Daoy (cell line): ENCODE measurements around the gene FAM219A. TPM values are rescaled to one million over a fixed set of nuclear protein-coding genes. Genes with fewer than 3 reads are reported as not detected.
"Not testable (repeated sequence)": the region's sequence is repeated elsewhere in the genome, so short reads cannot be mapped to it uniquely, and the experiment has no call there.

Experiments
- DNase-seq: peaks from one replicate; pipeline ENCODE4 v3.0.0-alpha.2; 2015; ENCODE audit warnings: low read depth
- total RNA-seq: library from RNA; depleted of rRNA; stranded (reverse); fragments of >200 nt; shearing (Covaris generic); gene quantifications from 2 replicates; pipeline ENCODE4 v1.2.3, GENCODE V29; 2014

The FAM219A gene
- total RNA-seq, 1 experiment from 2014 or later = 14.9 TPM

DNA sequence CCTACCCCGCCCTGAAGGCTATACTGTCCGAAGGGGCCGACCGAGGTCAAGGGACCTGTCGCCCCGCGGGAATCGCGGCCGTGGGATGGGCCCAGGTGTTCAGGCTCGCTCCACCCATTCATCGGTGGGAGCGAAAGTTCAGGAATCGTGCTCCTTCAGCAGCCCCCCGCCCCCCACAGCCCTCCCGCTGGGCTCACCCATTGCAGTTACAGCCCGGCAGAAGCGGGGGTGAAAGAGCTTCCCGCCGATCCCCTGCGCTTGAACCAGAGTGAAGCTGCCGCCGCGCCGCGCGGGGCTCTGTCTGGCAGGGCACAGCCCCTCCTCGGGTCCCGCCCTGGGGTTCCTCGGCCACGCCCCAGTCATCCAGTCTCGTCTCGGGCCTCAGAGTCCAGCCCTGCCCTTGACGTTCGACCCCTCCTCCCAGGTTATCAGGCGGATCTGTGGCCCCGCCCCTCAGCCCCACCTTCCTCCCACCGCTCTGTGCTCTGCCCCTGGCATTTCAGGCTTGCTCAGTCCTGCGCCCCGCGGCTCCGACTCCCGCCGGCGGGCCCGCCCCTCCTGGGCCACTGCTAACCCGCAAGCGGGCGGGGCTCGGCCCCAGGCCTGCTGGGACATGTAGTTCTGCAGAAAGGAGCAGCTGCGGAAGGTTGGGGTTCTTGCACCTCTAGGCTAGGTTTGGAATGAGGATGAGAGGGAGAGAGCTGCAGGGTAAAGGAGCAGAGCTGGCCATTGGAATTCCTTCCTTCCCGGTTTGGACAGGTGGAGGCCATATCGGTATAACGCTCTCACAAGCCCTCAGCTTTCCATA lies 81.6 kb downstream of the FAM219A start, which contains the start of gene MYORG:
Gene MYORG (minus strand): TSS at position 303 of the 808 bp plus-strand sequence. CDS start 3,955 bp downstream, outside the sequence.
- peak; percentile 99 for DNase-seq

DNA sequence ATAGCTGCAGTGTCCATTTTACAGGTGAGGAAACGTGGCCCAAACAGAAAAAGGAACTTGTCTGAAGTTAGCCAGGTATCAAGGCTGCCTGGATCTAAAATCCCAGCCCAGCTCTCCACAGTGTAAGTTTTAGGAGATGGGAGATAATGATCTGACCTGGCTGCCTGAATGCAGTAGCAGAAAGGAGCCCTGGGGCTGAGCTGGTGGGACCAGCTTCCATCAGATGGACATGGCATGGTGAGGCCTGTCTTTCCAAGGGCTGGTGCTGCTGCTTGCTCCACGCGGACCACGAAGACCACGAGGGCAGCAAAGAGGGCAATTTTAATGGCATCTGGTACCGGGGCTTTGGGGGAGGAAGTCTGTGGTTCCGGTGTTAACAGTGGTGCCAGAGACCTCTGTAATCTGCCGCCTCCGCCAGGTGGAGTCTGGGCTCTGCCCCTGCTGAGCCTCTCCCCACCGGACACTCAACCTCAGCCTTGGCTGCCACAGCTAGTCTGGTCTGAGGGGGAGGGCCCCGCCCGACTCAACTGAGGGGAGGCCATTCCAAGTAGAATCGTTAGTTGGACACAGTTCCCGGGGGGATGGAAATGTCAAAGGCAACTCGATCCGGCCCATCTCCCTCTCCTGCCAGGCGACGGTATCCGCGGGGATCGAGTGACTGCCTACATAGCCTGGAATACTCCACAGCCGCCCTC lies 82.3 kb downstream of the FAM219A start:
- peak; percentile 67 for DNase-seq

DNA sequence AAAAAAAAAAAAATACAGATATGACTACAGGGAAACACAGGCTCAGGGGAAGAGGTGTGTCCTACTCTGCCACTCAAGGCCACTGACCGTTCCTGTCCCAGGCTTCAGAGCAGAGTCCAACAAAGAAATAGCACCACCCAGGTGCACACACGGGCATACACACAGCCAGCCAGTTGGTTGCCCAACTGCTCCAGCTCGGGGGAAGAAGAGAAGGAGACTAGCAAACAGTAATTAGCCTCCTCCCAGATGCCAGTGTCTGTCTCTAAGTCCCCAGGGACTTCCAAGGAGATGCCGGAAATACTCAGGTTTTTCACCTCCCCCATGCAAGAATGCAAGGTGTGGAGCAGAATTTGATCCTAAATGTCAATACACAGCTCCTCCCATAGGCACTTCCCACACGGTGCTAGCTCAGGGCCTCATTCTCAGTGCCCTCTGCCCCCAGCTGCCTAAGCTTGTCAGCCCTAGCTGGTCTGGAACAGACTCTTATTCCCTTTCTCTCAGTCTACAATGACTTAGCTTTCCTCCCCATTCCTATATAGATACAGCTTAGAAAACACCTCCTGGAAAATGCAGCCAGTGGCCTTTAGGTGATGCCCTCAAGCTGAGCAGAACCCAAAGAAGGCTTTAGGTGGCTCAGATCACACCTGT lies 83.3 kb downstream of the FAM219A start:
- no peak for DNase-seq

DNA sequence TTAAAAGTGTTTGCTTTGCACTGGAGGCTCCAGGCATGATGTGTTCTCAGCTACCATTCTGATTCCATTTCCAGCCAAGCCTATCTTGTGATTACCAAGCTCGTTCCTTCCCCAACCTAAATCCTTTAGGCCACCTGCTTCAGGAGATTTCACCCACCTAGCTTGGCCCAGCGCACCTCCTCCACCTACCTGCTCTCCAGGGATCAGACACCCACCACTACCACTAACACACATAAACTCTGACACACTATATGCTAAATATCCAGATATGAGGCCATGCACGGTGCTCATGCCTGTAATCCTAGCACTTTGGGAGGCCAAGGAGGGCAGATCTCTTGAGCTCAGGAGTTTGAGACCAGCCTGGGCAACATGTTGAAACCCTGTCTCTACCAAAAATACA lies 84.0 kb downstream of the FAM219A start:
- no peak for DNase-seq

DNA sequence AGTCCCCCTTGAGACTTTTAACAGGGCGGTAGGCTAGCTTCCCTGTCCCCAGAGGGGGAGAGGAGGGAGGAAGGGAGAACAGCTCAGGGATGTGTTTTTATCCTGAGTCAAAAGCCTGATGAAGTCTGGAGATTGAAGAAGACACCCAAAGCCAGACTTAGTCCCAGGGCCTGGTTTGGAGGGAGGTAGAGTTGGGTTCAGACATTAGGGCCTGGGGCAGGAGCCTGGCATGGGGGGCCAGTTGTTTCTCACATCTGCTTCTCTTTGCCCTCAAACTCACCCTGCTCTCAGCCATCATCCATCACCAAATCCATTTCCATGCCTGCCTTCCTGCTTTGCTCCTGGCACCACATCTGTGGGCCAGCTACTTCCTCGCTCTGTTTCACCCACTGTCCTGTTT lies 84.6 kb downstream of the FAM219A start:
- no peak for DNase-seq

DNA sequence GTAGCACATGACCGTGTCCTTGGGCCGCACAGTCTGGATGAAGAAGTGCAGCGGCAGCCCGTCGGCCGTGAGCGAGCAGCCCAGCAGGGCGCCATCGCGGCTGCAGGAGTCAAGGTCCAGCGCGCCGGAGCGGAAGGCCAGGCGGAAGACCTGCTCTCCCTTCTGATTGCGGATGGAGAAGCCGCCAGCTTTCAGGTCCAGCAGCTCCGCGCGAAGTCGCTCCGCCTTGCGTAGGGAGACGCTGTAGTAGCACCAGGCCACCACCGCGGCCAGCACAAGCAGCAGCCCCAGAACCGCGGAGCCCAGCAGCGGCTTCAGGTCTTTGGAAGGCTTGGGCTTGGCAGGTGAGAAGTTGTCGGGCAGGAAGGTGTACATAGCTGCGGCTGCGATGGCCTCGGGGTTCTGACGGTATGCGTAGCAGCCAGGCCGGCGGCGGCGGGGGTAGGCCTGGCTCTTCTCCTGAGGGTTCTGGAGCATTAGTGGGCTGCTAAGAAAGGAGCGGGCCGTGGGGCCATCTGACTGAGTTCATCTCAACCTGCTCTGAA lies 85.8 kb downstream of the FAM219A start:
- DNase-seq = no peak

DNA sequence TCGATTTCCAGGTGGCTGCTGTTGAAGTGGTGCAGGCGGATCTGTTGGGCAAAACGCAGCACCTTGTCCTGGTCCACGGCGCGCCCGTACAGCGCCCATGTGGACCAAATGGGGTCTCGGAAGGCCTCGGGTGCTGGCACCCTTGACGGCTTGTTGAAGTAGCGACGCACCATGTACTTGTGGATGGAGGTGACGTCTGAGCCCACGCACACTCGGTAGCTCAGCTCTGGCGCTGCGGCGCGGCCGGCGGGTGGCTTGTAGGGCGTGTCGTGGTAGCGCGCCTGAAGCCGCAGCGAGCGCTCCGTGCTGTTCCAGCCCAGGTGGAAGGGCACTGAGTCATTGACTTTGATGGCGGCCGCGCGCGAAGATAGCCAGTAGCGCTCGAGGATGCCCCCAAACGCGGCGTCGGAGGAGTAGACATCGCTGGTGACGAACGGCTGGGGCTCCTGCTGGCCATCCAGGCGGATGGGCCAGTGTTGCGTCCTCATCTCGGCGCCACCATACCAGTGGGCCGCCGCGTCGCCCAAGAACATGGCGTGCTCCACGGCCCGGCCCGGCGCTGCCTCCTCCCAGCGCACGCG lies 86.4 kb downstream of the FAM219A start:
- no peak for DNase-seq

DNA sequence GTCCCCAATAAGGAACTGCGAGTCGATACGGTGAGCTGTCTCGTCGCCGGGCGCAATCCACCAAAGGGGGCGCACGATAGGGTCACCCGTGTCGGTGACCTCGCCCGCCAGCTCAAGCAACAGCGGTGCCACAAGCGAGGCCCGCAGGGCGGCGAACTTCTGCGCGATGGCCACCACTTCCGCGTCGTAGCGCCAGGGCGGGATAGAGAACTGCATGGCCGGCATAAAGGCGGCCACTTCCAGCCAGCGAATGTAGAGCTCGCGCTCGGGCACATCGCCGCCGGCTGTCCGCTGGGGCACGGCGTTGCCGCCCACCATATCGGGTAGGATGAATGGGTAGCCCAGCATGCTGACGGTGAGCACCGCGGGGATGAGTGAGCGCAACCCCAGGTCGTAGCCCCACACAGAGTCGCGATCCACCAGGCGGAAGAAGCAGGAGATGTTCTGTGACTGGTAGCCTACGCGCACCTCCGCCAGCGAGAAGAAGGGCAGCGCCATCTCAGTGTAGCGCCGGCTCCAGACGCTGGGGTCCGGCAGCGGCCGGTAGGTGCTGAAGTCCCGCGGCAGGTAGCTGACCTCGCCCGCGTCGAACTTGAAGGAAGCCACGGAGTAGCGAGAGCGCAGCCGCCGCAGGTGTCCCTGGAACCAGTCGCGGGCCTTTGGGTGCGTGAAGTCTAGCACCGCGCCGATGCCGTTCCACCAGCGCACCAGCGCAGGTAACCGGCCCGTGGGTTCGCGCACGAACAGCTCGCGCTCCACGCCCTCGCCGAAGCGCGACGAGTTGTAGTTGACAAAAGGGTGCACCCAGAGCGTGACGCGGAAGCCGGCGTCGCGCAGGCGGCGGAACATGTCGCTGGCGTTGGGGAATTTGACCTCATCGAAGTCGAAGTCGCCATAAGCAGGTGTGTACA lies 87.1 kb downstream of the FAM219A start:
- no peak for DNase-seq

DNA sequence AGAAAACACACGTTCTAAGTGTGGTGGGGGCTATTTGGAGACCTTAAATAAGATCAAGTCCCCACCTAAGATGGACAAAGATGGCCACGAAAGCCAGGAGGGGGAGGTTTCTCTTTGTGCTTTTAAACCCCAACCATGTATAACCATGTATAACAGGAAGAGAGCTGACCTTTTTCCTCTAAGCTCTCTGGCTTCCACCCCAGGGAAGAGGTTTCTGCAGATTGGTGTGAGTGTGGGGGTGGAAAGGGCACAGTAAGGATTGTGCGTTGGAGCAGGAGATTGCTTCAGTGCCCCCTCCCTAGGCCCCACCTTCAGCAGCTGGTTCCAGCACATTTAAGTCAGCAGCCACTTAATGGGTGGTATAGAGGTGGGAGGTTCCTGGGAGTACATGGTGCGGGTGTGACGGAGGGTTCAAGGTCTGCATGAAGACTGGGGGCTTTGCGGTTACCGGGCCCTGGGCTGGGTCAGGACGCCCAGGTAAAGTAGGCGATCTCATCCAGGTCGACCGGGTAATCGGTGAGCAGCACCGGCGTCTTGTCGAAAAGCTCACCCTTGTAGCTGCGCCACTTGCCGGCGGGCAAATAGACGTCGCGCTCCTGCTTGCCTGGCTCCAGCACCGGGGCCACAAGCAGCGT lies 87.9 kb downstream of the FAM219A start:
- no peak for DNase-seq

DNA sequence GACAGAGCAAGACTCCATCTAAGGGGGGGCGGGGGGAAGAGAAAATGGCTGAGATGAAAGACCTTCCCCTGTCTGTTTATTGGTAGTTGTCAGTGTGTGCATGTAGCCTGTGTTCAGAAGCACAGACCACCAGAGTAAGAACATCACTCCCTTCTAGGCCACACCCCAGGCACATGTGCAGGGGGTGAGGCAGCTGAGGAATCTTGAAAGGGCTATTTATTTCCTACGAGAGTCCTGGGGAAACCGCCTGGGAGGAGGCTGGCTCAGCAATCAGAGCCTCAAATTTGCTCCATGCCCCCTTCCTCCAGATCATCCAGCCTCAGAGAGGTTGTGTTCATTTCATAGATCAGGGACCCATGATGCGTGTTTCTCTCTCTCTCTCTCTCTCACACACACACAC lies 88.7 kb downstream of the FAM219A start:
- no peak for DNase-seq

DNA sequence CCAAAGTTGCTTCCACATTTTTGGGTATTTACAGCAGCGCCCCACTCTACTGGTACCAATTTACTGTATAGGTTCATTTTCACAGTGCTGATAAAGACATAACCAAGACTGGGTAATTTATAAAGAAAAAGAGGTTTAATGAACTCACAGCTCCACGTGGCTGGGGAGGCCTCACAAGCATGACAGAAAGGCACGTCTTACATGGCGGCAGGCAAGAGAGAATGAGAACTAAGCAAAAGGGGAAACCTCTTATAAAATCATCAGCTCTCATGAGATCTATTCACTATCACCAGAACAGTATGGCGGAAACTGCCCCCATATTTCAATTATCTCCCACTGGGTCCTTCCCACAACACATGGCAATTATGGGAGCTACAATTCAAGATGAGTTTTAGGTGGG lies 89.6 kb downstream of the FAM219A start:
- DNase-seq = not testable (repeated sequence)

DNA sequence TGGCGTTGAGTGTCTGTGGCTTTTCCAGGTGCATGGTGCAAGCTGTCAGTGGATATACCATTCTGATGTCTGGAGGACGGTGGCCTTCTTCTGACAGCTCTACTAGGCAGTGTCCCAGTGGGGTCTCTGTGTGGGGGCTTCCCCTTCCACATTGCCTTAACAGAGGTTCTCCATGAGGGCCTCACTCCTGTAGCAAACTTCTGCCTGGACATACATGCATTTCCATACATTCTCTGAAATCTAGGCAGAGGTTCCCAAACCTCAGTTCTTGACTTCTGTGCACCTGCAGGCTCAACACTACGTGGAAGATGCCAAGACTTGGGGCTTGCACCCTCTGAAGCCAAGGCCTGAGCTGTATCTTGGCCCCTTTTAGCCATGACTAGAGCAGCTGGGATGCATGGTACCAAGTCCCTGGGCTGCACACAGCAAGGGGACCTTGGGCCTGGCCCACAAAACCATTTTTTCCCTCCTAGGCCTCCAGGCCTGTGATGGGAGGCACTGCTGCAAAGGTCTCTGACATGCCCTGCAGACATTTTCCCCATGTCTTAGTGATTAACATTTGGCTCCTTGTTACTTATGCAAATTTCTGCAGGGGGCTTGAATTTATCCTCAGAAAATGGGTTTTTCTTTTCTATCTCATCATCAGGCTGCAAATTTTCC lies 90.5 kb downstream of the FAM219A start:
- not testable (repeated sequence) for DNase-seq

DNA sequence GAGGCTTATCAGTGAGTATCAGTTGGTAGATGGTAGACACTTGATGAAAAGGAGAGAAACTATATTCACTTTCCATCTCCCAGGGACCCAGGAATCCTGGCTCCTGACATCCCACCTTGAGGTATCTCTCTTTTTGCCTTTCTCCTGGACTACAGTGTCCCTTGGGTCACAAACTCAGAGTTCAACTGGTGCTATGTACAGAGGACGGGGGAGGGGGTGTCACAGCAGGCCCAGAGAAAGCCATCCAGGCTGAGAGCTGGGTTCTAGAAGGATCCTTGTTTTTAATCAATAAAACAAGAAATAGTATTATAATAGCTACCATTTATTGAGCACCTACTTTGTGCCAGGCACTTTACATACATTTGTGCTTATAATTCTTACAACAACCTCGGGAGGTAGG lies 92.0 kb downstream of the FAM219A start:
- DNase-seq = no peak

DNA sequence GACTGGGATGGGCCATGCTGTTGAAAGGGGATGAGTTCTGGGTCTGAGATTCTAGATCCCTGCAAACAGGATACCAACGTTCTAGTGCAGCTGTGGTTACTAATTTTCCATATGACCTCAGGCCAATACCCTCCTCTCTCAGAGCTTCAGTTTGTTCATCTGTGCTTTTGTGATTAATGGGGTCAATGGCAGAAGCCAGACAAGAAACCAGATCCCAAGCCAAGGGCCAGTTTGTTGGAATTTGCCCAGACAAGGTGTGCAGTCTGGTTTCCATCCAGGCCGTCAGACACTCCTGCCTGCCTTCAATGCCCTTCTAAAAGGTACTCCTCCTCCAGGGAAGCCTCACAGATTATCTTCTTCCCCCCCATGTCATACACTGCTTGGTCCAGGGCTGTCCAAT lies 93.1 kb downstream of the FAM219A start:
- DNase-seq = no peak

DNA sequence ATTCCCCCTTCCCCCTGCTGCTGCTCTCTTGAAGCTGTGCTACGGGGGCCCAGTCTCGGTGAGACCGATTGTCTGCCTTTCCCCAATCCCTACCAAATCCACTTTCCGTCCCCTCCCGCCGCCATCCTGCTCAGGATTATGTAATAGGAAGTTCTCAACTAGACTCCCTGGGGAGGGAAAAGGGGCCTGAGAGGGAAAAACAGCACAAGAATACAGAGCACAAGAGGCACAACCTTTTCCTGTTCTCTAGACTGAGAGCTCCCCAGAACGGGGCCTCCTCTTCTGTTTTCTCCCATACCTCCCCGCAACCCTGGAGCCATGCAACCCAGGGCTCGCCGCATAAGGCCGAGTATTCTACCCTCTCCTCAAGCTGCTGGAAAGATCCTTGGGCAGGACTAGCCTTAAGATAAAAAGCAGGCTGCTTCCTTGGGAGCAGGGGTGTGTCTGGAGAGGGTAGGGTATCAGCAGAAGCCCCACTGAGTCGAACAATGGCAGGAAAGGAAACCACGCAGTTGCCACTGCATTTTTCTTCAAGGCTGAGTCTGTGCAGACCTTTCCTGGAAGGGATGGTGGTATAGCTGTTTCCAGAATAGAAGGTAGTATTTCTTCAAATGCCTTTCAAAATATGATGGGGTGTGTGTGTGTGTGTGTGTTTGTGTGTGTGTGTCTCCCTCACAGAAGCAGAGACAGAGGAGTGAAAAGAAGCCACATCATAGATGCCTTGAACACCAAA lies 94.6 kb downstream of the FAM219A start:
- no peak for DNase-seq

DNA sequence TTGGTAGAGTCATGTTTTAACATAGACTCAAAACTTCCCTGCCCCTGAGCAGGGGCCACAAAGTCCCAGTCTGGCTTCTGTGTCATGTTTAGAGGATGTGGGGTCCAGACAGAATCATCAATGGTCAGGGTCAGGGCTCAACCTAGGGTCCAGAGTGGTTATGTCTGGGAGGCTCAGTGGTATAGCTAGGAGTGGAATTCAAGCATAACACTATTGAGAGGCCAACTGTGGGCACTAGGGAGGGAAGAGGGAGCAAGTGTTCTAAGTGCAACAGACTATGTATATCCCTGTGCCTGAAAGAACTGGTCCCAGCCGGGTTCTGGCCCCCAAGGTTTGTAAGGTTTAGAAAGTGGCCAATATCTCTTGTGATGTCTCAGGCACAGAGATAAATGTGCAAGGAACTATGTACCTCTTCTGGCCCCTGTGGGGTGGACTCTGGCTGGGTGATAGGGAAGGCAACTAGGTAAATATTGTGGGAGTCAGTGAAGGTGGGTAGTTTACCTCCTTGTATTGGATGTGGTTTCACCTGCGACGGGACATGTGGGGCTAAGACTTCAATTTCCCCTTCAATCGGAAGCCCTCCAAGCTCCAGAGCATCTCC lies 95.7 kb downstream of the FAM219A start:
- DNase-seq = no peak

DNA sequence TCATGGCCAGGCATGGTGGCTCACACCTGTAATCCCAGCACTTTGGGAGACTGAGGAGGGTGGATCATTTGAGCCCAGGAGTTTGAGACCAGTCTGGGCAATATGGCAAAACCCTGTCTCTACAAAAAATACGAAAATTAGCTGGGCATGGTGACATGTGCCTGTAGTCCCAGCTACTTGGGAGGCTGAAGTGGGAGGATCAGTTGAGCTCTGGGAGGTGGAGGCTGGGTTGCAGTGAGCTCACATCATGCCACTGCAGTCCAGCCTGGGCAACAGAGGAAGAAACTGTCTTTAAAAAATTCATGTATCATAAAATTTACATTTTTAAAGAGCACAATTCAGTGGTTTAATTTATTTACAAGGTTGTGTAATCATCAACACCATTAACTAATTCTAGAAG lies 105.4 kb downstream of the FAM219A start:
- DNase-seq = not testable (repeated sequence)

DNA sequence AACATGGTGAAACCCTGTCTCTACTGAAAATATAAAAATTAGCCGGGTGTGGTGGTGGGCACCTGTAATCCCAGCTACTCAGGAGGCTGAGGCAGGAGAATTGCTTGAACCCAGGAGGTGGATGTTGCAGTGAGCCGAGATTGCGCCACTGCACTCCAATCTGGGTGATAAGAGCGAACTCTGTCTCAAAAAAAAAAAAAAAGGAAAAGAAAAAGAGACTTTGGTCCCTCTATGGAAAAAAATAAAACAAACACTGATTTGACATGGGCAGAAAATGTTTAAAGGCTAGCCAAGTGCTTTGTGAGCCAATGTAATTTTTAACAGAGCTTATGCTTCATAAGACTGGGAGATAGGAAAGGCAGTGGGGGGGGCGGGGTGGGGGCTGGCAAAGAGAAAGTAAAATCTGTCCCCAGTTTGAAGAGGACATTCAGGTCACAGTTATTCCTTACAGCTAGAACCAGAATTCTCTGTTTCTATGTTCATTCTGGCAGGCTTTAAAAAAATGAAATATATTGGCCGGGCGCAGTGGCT lies 106.2 kb downstream of the FAM219A start:
- DNase-seq = not testable (repeated sequence)
